Medulla oblongata (tissue), 1 donor: ENCODE data around the gene PRDM16.

Source experiments
- DNase-seq: peaks from one replicate; pipeline ENCODE4 v3.0.0-alpha.2; 2015; ENCODE audit errors: extremely low spot score

Gene PRDM16

GRCh38 chr1:3122311-3122710 is 53.3 kb downstream of the PRDM16 start:
- DNase-seq: no peak

DNA sequence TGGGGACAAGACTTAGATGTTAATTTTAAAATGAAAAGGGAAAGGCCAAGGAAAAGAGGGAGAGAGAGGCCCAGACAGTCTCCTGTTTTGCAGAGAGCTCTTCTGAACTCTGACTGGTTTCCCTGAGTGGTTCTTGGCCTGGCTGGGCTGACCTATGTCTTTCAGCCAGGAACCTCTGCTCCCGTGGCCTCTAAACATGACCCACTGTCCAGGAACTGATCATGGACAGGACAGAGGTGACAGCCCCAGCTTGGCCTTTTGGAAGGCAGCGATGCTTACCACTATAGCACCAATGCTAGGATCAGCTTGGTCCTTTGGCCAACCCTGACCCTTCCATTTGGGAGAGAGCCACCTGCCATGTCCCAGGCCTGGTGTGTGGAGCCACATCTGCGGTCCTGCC is 55.2 kb downstream of the PRDM16 start:
- DNase-seq: no peak

GRCh38 chr1:3125078-3125477 is 56.1 kb downstream of the PRDM16 start:
- DNase-seq: peak; percentile 30

- no peak for DNase-seq
Measured at GRCh38 chr1:3125546-3126368, 56.8 kb downstream of the PRDM16 start.

- DNase-seq: no peak
Measured at GRCh38 chr1:3126756-3127678, 58.0 kb downstream of the PRDM16 start.

DNA sequence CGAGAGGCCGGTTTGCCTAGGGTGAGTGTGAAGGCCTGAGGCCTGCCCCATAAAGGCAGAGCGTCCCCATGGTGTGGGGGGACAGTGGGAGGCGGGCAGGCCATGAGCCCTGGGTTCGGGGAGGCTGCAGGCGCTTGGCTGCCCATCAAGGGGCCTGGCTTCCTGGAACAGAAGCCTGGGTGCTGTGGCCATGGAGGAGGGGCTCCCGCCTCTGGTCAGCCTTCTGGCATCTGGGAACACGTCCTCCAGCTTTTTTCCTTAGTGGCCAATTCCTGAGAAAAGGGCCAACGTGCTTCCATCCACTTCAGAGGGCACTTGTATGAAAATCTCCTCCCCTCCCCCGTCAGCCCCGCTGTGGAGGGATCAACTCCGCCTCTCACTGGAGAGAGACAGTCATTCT is 58.7 kb downstream of the PRDM16 start:
- DNase-seq: peak; percentile 21

GRCh38 chr1:3128431-3129132 is 59.6 kb downstream of the PRDM16 start:
- no peak for DNase-seq

GRCh38 chr1:3129133-3129490 is 60.1 kb downstream of the PRDM16 start:
- no peak for DNase-seq

GRCh38 chr1:3130268-3130667 is 61.3 kb downstream of the PRDM16 start:
- DNase-seq: no peak

GRCh38 chr1:3132660-3133059 is 63.7 kb downstream of the PRDM16 start:
- no peak for DNase-seq

GRCh38 chr1:3133686-3134085 is 64.7 kb downstream of the PRDM16 start:
- no peak for DNase-seq

DNA sequence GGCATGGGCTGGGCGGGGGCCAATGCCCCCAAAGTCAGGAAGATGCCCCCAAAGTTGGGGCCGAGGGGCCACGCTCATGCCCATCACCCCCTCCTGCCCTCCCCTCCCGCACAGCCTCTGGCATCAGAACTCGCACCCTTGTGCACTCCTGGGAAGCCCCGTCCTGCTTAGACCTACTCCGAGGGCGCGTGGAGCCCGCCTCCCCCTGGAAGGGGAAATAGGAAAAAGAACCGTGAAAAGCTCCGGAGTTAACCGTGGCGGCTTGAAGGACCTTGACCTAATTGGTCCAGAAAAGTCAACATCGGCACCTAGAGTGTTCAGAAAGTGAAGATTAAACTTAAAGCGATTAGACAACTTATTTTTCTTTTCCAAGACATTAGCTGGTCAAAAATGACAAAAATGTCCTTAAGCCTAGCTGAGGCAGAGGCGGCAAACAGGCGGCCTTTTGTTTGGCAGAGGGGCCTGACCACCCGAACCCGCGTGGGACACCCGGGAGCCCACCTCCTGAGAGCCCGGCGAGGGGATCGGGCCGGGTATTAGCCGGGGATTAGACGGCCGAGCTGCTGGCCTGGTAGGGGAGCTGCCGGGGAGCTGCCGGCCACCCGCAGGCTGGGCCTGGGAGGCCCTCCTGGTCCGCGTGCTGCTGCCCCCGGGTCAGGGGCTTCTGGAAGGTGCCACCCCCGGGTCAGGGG is 65.5 kb downstream of the PRDM16 start:
- DNase-seq: no peak

- DNase-seq: no peak
Measured at GRCh38 chr1:3135073-3135702, 66.2 kb downstream of the PRDM16 start.

DNA sequence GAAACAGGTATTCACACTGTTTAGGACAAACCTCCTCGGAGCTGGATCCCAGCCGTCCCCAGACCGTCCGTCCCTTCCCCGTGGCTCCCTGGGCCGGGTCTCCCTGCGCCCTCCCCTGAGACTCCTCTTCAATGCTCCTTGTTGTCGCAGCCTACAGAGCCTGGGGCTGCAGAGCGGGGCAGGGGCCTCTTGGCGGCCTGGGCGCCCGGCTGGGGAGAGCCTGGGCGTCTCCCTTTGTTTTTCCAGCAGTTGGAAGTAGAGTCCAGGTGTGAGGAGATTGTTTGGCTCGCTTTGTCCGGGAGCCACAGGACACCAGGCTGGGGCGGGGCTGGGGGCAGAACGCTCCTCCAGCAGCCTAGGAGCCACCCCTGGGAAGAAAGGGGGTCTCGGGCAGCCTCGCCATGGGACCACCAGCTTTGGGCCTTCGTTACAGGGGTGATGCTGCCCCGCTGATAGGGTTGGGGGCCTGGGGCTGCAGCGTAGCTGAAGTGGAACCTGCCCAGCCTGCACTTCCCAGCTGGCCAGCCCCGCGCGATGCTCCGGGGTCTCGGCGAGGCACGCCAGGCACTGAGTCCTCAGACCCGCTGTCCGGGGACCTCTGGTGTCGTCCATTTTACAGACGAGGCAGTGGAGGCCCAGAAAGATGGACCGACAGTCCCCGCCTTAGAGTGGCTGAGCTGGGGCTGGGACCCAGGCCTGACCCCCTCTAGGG is 66.9 kb downstream of the PRDM16 start:
- no peak for DNase-seq

DNA sequence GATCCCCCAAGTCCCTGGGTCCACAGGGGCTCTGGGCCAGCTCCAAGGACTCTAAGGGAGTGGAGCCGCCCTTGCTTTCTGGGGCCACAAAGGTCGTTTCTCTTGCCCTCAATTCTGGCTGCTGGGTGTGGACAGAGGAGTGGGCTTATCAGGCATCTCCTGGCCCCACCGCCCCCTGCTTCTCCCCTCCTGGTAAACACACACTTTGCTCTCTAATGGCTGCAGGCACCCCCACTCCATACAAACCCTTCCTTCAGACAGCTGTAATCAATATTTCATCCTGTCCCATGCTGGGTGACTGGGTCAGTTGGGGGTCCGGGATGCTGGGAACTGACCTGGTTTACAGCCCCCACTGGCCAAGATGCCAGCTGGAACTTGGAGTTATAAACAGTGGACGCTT is 67.5 kb downstream of the PRDM16 start:
- no peak for DNase-seq

DNA sequence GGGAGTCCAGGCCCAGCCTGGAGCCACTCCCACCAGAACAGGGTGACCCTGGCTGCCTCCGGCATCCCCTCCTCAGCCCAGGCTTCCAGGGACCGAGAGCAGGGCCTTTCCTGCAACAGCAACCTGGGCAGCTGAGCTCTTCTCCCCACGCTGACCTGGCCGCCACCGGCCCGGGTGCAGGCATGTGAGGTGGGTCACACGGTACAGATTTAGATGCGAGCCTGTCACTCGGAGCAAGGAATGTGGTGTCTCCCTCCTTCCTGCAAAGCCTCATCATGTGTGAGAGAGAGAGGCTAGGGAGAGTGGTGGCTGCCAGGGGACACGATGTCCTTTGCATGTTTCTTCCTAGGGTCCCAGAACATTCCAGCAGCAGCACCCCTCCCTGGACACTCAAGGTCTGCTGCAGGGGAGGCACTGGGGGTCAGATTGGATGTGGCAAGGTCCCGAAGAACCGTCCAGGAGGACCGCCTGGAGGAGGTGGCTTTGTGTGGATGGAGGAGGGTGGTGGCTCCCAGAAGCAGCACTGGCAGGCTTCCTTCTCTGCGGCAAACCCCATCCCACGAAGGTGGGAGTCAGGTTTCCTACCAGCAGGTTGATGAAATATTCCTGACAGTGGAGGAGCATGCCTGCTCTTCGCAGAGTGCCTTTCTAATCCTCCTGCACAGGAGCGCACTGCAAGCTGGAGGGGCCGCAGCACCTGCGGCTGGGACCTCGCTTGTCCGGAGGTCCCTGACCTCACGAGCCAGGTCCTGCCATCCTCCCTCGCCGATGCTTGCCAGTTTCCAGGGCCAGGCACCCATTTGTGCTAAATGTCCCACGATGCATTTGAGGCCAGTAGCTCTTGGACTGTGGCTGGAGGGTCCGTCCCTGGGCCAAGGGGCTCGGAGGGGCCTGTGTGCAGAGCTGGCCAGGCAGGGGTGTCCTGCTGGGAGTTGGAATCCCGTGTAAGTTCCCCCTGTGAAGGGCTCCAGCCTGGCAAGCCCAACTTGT is 68.4 kb downstream of the PRDM16 start:
- no peak for DNase-seq

DNA sequence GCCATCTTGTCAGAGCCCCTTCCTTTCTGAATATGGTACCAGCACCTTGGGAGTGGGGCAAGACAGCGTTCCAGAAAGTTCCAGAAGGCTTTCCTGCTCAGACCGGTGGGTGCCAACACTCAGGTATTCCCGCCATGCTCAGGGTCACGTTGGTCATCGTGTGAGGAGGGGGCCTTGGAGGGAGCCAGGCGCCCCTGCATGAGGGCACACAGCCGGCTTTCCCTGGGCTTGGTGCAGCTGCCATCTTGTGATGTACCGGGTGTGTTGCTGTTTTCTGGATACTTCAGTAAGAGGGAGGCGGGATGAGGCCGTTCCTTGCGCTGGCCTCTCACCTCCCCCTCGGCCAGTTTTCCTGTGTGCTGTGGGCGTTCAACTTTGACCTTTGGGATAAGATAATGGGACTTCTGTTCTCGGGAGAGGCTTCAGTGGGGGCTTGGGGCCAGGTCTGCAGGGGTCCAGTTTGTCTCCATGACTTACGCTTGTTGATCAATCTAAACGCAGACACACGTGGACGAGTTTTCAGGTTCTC is 69.7 kb downstream of the PRDM16 start:
- no peak for DNase-seq

DNA sequence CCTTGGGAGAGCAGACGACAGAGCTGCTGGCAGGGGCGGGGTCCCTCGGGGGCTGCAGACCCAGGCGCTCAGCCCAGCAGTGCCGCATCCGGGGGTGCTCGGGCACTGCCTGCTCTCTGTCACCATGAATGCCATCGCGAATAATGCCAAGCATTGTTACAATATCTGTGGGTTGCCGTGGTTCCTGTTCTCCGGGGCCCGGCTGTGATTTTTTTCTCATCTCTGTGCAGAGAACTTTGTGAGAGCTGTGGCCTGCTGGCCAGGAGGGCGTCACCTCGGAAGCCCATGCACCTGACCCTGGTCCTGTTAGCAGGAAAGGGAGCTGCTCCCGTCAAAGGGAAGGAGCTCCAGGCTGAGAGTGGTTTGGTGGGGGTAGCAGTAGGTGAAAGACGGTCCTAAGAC is 70.4 kb downstream of the PRDM16 start:
- peak; percentile 49 for DNase-seq

DNA sequence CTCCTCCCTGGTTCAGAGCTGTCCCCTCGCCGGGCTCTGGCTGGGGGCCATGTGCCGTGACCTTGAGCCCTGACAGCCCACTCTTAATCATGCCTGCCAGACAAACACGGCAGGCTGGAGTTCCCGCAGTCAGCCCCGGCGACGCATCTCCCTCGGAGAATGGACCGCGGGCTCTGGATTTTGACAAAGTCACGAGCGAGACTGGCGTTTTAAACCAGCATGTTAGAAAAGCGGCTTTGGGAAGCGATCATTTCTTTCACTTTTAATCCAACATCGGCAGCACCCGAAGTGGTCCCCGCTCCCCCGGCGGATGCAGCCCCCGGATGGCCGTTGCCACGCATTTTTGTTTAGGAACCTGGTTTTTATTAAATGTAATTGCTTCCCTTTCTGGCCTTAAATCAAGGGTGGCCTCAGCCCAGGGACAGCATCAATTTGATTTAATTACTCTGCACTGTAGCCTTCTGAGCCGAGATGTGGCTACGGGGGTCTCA is 70.9 kb downstream of the PRDM16 start:
- no peak for DNase-seq
